GM18519 (cell line): Measurements from ENCODE around the gene CDADC1.
"Not testable (repeated sequence)": the region's sequence is repeated elsewhere in the genome, so short reads cannot be mapped to it uniquely, and the experiment has no call there.

Experiments used
- ATAC-seq: cut with Tn5 transposase; IDR thresholded peaks from one replicate; pipeline ENCODE4 v1.9.1; 2021; ENCODE audit warnings: mild to moderate bottlenecking, moderate library complexity; ENCODE audit not compliant: unreplicated experiment, low FRiP score

The CDADC1 gene

GRCh38 chr13:49310251-49310650 lies 62.5 kb downstream of the CDADC1 start:
- ATAC-seq: no peak

GRCh38 chr13:49311816-49312215 lies 64.1 kb downstream of the CDADC1 start:
- no peak for ATAC-seq

DNA sequence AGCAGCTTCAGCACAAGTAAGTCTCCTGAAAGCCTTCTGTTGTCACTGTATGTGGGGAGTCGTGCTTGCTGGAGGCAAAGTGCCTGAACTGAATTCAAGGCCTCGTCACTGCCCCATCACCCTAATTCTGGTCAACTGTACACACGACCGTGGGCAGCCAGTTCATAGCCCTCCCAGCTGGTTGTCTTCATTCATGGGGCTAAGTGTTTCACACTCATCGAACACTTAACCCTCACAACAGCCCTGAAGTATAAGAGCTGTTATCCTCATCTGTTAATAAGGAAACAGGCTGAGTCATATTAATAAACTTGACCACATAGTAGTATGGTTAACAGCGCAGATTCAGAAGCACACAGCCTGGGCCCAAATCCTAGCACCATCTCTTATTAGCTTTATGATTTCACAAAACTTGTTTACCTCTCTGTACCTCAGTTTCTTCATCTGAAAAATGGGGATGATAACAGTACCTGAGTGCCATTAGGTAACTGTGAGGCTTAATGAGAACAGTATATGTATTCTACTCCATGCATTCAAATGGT lies 66.7 kb downstream of the CDADC1 start:
- no peak for ATAC-seq

DNA sequence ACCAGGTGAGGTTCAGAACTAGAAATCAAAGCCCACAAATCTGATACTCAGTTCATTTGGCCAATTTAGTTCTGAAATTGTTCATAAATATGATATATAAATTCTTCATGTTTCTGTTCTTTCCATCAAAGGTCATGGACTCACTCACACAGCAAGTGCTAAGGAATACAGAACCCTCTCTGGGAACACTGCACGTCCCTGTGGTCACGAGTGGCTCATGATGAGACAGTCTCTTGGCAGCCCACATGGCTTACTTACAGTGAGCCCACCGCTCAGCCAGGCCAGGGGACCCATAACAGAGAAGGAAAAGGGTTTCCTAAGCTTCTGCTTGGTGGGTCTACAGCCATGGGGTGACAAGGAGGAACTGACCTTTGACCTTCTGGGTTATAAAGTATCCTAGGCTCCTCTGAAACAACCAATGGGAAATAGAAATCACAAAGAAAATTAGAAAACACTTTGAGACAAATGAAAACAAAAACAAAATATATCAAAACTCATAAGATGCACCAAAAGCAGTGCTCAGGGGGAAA lies 67.4 kb downstream of the CDADC1 start:
- ATAC-seq: no peak

GRCh38 chr13:49315756-49316482 lies 68.2 kb downstream of the CDADC1 start:
- ATAC-seq: no peak

DNA sequence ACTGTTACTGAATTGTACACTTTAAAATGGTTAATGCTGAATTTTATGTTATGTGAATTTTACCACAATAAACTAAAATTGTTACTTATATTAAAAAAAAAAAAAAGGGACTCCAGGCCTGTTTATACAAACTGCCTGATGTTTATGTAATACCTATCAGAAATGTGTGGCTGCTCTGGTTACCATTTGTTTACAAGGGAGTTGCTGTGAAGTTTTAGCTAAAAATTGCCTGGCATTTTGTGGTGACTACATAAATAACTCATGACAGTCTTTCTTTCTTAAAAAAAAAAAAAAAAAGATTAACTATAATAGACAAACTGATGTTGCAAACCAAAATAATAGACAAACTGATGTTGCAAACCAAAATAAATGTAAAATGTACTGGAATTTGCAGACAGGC lies 71.8 kb downstream of the CDADC1 start:
- no peak for ATAC-seq

GRCh38 chr13:49319951-49320350 lies 72.2 kb downstream of the CDADC1 start:
- no peak for ATAC-seq

GRCh38 chr13:49320975-49321374 lies 73.2 kb downstream of the CDADC1 start:
- ATAC-seq: no peak

DNA sequence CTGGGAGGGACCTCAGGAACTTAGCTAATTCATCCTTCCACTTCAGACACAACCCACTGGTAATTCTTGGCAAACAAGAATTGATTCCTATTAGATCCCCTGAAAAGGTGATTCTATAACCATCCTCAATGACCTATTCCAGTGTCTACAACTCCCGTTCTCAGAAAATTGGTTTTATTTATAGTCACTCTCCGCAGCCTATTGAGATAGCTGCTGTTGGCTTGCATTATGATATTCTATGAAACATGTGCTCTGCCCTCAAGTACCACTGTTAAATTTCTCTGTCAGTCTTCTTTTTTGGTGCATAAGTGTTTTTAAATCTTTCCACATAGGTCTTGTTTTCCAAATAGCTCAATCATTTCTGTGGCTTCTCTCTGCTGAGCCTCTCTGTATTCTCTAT lies 75.0 kb downstream of the CDADC1 start:
- no peak for ATAC-seq

- no peak for ATAC-seq
Observed at GRCh38 chr13:49323344-49323743, 75.6 kb downstream of the CDADC1 start.

DNA sequence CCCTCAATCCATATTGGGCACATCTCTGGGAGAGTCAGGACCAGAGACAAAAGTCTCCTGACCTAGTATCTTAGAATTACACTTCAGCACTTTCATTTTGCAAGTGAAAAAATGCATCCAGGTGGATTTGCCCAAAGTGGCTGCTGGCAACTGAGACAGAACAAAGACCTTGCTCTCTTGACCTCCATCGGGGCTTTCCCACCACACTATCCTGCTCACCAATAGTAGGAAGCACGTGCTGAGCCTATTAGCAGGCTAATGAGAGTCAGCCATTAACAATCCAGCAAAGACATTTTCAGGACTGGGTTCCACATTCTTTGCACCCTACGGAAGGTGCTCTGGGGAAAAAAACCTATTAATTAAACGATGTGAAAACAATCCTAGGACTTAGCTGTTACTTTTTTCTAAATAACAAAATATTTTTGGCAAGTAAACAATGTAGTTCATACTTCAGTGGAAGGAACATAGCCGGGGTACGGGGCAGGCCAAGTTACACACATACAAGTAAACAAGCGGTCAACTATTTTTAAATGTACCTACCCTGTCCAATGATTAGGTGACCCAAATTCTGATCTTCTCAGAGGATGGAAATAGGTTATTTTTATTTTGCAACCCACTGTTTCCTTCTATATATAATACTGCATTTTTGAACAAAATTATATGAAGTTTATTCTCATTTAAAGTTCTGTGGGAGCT lies 78.6 kb downstream of the CDADC1 start:
- no peak for ATAC-seq

DNA sequence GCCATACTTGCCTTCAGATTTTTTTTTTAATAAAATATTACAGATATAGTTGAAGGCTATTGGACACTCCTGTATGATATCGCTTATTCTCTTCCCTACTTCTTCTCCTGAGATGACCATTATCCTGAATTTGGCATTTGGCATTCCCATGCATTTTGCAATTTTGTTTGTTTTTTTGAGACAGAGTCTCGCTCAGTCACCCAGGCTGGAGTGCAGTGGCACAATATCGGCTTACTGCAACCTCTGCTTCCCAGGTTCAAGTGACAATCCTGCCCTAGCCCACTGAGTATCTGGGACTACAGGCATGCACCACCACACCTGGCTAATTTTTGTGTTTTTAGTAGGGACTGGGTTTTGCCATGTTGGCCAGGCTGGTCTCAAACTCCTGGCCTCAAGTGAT lies 79.4 kb downstream of the CDADC1 start:
- ATAC-seq: not testable (repeated sequence)

DNA sequence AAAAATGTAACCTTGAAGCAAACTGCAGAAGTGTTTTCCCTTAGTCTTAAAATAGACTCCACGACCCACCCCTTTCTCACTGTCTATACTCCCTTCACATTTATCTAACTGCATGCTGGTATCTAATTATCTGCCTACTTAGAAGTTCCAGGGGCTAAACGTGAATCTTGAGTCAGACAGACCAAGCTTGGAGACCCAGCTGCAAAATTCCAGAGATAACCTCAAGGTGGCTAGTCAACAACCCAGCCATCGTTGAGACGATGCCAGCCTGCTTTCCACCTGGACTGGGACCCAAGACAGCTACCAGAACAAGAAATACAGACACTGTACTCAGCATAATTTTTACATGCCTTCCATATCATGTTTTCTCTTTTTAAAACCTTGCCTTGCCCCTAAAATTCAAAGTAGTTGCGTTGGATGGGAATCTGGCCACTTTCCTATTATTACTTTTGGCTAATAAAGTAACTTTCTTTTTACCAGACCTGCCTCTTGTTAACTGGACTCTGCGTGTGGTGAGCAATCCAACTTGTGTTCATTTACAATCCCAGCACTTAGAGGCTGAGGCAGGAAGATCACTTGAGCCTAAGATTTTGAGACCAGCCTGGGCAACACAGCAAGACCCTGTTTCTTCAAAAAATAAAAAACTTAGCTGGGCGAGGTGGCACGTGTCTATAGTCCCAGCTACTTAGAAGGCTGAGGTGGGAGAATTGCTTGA lies 82.3 kb downstream of the CDADC1 start:
- ATAC-seq: no peak

DNA sequence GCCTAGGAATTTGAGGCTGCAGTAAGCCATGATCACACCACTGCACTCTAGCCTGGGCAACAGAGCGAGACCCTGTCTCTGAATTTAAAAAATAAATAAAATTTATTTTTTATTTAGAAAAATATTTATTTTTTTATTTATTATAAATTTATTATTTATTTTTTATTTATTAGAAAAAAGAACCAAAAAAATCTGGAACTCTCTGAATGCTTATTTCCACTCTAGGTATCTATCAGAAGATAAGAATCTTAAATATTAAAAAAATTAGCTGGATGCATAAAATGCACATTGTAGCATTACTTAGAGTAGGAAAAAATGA lies 82.8 kb downstream of the CDADC1 start:
- ATAC-seq: no peak

DNA sequence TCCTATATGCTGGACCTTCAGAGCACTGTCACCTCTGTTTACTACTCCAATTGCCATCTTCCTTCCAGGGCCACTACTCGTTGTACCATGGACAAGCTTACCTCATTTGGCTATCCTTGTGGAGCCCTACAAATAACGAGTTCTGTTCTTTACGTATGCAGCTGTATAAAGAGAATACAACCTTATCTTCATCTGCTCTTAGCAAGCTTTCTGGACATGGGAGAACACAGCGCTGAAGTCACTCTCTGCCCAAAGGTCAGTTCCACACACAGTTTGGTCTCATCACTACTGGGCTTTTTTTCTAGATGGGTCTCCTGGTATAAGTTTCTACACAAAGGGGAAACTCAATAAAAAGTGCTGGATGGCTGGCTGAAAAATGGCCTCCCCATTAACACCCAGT lies 88.9 kb downstream of the CDADC1 start:
- ATAC-seq: no peak

DNA sequence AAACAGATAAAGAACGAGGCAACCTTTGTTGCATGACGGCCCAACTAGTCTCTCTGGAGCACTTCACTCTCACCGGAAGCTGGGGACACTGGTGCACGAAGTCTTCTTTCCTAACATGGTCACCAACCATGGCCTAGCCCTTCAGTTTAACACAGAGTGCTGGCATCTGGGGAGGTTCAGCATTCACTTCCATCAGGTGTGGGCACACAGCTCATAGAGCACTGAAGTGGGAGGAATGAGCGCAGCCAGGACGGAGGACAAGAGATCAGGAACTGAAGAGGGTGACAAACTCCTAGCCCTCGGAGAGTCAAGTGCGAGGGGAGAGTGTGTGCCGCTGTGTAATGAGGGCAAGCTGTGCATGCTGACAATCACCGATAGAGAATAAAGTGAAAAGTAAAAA lies 92.4 kb downstream of the CDADC1 start:
- no peak for ATAC-seq

- no peak for ATAC-seq
Observed at GRCh38 chr13:49341517-49341916, 93.8 kb downstream of the CDADC1 start.

DNA sequence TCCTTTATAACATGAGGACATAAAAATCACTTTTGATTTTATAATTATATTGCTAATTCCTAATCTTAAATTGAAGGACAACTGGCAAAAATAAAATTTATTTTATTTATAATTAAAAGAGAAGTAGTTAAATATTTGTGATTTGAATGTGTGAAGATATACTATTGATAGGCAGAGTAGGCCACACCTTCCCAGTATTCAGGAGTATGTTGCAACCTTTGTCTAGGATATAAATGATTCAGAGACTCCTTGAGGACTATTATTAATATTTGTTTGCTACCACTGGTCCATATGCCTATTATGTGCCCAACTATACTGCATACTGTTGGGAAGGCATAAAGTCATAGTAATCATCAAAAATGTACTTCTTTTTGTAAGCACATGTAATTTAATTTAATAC lies 94.2 kb downstream of the CDADC1 start:
- ATAC-seq: no peak

DNA sequence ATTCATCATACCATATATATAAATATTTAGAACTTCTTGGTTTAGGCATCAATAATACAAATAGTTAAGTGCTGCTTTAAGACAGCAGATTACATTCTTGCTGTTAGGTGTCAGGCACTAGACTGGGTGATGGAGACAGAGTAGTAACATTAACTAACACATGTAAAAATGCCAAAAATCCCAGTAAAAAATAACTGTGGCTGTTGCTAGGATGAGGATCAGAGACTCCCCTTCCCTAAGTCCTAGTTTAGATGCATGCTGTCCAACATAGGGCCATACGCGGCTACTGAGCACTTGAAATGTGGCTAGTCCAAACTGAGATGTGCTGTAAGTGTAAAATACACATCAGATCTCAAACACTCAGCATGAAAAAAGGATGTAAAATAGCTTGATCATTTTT lies 94.7 kb downstream of the CDADC1 start:
- ATAC-seq: no peak
